Stimulated activated CD8-positive, alpha-beta memory T cell treated with anti-CD3 and anti-CD28 coated beads, Interleukin-15, amount 100 ng/mL, for 24 hours (primary cell): ENCODE measurements around the gene RTN1.

Experiments
- DNase-seq: peaks from one replicate; pipeline ENCODE4 v3.0.0-alpha.2; 2020; ENCODE audit warnings: low read depth

The RTN1 gene, protein sequence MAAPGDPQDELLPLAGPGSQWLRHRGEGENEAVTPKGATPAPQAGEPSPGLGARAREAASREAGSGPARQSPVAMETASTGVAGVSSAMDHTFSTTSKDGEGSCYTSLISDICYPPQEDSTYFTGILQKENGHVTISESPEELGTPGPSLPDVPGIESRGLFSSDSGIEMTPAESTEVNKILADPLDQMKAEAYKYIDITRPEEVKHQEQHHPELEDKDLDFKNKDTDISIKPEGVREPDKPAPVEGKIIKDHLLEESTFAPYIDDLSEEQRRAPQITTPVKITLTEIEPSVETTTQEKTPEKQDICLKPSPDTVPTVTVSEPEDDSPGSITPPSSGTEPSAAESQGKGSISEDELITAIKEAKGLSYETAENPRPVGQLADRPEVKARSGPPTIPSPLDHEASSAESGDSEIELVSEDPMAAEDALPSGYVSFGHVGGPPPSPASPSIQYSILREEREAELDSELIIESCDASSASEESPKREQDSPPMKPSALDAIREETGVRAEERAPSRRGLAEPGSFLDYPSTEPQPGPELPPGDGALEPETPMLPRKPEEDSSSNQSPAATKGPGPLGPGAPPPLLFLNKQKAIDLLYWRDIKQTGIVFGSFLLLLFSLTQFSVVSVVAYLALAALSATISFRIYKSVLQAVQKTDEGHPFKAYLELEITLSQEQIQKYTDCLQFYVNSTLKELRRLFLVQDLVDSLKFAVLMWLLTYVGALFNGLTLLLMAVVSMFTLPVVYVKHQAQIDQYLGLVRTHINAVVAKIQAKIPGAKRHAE

DNA sequence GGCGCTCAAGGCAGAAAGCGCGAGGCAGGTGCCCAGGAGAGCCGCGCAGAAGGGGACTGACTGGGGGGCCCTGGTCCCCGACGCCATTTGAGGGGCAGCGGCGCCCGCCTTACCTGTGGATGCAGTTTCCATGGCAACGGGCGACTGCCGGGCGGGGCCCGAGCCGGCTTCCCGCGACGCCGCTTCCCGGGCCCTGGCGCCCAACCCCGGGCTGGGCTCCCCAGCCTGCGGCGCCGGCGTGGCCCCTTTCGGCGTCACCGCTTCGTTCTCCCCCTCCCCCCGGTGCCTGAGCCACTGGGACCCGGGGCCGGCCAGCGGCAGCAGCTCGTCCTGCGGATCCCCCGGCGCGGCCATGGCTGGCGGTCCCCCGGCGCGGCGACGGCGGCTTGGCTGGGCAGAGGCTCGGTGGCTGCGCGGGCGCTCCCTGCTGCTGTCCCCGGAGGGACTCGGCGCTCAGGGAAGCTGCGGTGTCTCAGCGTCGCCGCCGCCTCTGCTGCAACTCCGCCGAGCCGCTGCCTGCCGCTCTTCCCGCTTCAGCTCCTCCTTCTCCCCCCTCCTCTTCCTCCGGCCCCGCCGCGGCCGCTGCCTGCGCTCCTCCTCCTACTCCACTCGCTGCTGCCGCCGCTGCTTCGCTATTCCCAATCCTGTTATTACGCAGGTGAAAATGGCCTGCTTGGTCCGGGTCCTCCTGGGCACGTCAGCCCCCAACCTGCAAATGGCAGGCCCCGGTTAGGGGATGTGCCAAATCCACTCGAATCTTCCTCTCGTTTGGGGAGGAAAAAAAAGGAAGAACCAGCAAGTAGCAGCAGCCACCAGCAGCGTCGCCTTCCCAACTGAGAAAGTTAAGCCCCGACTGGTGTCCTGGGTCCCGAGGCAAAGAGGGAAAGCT lies at the start of gene RTN1:
RTN1 (minus strand) TSS at position 500 of the 889 bp plus-strand sequence; CDS start at position 354, 146 bp downstream.
- DNase-seq: no peak

DNA sequence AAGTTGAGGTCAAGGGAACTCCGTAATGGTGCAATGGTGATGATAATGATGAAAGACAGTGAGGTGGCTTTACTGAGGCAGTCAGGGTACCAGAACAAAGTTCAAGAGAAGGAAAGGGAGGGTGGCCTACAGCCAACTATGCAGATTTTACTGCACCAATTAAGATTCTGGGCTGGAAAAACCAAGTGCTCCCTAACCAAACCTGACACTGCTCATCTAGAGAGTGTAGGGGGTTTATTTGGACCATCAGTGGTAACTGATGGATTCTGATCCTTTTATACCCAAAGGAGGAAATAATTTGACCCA lies 49.8 kb upstream of the RTN1 start:
- no peak for DNase-seq

DNA sequence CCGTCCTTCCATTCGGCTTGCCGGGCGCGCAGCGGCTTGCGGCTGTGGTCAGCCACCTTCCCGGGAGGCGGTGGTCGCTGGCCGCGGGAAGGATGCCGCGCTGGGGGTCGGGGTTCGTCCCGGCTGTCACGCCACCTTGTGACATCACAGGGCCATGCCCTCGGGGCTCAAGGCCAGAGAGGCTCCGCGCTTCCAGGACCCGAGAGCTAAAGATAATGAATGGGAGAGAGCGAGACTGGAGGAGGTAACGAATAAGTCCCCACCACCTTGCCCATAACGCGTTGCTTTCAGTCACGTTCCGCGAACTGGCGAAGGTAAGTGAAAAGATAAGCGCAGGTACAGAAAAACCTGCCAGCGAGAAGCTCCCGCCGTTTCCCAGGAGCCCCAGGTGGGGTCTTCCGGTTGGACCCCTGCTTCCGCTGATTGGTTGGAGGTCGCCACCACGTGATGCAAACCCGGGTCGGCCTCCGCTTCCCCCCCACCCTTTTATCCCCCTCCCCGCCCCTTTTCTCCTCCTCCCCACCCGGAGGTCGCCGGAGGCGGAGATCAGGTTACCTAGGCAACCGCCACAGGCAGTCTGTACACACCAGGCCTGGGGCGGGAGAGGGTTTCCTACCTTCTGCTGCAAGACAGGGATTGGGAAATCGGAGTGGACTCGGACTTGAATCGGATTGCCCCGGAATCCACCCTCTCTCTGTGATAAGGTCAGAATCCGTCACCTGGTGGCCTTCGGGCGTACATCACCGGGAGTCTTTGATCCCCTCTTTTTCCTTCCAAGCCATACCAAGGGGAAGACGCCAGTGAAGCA lies 49.2 kb upstream of the RTN1 start, which contains the start of gene LRRC9:
LRRC9 (plus strand) TSS at position 575 of the 808 bp plus-strand sequence.
- DNase-seq: no peak

DNA sequence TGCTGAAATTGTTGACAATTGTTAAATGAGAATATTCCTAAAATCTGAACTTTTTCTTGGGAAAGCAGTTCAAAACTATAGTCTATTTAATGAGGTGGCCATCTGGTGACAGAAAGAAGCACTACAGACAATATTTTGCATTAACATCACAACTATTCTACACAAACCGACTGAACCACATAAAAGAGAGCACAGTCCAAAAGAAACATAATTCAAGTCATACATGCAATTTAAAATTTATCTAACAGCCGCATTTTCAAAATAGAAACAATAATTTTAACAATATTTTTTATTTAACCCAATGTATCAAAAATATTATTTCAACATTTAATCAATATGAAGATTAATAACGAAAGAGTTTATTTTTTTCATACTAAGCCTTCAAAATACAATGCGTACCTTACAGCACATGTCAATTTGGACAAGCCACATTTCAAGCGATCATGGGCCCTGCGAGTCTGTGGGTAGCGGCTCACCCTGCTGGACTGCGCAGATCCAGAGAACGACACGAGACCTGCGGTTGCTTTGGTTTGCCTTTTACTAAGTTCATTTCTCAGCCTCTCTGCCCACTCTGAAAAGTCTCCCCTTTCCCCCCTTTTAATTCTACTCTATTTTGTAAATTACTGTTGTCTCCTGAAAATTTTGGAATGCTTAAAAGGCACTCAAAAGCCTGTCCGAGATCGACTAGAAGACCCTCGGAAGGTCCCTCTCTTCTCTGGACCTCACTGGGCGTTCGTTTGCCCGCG lies 48.4 kb upstream of the RTN1 start:
- DNase-seq: no peak

DNA sequence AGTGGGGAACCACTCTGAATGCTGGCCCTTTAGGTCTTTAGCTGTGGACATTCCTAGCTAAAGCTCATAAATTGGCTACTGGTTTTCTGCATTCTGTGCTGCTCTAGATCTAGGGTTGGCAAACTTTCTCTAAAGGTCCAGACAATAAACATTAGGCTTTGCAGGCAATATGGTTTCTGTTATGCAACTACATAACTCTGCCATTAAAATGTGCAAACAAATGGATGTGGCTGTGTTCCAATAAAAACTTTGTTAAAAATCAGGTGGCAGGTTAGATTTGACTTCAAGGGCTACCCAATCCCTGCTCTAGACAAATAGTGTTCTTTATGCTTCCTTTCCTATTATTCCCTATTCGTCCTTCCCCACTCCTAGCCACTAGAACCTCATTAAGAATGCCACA lies 42.6 kb upstream of the RTN1 start:
- DNase-seq: no peak

DNA sequence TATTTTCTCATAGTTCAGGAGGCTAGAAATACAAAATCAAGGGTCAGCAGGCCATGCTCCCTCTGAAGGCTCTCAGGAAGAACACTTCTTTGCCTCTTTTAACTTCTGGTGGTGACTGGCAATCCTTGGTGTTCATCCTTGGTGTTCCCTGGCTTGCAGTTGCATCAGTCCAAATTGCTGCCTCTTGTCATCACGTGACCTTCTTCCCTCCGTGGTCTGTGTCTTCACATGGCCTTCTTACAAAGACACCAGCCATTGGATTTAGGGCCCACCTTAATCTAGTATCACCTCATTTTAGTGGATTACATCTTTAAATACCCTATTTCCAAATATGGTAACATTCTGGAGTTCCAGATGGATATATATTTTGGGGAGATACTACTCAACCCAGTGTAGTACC lies 41.9 kb upstream of the RTN1 start:
- DNase-seq: no peak

DNA sequence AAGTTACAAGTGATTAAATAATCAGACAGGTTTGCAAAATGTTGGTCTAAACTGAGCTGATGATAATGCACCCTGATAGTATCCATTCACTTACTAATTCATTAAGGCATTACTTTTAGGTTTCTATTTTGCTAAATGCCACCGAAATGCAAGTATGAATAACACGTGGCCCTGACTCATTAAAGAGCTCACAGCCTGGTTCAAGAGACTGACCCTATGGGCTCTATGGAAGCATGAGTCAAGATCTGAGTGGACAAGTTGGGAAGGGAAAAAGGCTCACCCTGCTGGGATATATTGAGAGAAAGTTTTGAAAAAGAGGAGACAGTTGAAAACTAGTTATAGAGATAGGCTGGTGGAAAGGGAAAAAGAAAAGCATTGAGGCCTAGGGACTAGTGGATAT lies 34.6 kb upstream of the RTN1 start:
- DNase-seq: no peak

DNA sequence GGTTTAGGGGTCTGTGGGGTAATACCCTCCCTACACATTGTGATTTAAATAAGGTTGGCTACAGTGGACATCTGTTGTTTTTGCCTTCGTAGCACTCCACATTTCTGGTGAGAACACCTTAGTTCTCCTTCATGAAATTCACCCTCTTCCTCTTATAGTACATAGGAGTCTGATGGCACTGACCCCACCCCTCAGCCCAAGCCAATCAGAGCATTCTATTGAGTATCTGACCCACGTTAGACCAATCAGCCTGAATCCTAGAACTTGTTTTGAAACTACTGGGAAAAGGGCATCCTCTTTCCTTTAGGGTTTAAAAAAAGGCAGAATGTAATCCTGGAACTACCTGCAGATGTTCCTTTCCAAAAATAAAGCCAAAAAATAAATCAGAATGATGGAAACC lies 33.6 kb upstream of the RTN1 start:
- DNase-seq: no peak

DNA sequence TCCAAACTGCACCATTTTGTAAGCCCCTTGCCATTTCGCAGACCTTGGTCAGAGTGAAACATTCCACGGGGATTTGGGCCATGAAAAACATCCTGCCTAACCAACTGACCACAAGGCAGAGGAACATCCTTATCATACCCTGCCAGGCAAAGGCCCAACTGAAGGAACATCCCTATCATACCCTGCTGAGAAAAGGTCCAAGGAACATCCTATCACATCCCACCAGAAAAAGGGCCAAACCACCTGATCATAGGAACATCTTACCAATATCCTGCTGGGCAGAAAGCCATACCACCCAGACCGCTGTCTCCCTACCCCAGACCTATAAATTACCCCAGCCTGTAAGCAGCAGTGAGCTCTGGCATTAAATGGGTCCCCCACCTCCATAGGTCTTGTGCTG lies 30.0 kb upstream of the RTN1 start:
- no peak for DNase-seq

DNA sequence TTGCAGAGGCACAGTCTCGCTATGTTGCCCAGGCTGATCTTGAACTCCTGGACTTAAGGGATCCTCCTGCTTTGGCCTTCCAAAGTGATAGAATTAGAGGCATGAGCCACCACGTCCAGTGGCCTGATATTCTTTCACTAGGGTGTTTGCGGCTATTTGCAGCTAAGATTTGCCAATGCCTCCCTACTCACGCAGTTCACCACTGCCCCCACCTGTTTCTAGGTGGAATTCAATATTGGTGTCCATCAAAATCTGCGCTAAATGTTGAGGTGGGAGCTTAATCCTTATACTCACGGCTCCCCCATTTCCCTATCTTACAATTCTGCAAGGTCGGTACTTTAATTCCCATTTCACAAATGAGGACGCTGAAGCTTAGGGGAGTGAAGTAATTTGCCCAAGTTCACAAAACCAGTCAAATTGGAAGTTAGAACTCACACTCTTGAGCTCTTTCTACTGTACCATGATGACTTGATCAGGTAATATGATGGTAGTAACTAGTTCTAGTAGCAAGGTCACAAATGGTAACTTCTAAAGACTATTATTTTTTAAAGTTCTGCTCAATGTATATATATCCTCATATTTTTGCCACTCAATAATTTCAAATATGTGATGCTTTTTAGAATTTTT lies 27.3 kb upstream of the RTN1 start:
- DNase-seq: no peak

DNA sequence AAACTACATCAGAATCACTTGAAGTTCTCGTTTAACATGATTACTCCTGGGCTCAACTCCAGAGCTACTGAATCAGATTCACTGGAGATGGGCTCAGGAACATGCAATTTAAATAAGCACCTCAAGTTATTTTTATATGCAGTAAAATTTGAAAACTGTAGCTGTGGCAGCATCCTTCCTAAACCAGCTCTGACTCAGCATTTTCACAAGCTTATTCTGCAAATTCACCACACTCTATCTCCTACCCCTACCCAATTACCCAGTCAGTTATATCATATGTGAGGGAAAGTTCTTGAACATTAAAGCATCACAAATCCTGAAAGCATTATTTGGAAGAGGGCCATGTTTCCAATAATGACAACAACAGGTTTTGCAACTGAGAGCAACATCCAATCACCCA lies 25.1 kb upstream of the RTN1 start:
- no peak for DNase-seq

DNA sequence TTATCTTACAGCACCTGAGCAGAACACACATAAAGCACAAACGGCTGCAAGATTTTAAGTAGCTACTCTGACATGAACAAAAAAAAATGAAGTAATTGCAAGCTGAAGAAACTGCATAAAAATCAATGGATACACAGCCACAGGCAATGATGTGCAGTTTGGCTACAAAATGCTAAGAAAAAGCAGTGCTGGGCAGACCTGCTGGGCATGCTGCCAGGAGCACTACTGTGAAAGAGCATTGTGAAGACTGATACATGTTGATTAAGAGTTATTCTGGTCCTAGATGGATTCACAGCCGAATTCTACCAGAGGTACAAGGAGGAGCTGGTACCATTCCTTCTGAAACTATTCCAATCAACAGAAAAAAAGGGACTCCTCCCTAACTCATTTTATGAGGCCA lies 20.1 kb upstream of the RTN1 start:
- DNase-seq: no peak

DNA sequence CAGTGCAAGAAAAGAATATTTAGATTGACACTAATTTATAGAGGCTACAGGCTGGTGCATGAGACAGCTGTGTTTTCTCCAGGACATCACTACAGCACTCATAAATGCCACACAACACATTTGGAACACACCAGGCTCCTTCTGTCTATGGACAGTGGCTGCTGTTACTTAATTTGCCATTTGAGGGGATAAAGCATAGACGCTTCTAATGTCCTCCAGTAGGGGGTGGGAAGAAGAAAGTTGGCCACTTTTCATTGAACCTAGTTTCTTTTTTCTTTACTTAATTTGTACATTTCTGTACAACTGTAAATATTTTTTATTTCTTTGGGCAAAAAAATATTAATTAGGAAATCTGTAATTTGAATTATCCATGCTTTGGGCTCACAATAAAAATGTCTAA lies 12.4 kb upstream of the RTN1 start:
- DNase-seq: no peak

DNA sequence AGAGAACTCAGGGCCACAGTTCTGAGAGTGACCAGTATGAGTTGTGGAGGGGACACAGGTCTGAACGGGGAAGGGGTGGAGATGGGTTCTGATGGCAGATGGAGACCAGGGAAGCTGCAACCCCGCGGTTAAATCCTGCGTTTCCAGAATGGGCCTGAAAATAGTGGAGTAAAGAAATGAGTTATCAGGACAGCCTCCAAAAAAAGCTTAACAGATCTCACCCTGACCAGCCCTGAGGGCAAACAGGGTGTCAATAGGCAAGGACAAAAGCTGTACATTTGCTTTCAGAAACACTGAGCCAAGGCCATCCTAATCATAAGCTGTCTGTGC lies 555 bp upstream of the RTN1 start:
- DNase-seq: no peak

DNA sequence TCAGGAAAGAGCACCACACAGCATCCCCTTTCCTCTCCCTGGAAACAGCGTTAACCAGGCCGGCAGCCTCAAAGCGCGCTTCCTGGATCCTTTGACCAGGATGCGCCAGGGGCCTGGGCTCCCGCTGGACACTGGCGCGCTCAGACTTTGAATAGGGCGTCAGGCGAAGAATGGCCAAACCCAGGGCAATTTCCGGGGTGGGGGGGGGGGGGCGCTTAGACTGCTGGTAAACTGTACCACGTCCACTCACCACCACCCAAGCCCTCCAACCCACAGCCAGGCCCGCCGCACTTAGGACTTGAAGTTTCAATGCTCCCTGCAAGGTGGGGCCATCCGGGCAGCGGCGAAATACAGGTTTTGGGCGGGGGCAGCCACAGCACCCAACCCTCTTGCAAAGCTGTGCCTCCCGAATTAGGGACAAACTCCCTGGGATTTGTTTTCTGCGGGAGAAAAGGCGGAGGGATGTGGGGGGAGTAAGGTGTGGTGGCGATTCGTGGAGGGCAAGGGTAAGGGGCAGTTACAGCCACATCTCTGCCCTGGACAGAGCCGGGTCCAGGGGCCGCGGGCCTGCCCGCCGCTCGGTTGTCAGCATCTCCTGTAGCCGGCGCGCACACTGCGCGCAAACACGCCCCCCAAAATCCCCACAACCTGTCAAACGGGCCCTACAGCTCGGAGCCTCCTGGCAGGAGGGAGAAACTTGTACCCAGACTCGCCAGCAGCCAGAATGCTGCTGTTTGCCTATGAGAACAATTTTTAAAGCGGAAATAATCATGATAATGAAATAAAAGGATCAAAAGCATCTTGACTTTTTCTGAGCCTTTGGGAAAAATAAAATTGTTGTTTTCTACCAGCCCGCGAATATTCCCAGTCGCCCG lies 958 bp downstream of the RTN1 start:
- no peak for DNase-seq

DNA sequence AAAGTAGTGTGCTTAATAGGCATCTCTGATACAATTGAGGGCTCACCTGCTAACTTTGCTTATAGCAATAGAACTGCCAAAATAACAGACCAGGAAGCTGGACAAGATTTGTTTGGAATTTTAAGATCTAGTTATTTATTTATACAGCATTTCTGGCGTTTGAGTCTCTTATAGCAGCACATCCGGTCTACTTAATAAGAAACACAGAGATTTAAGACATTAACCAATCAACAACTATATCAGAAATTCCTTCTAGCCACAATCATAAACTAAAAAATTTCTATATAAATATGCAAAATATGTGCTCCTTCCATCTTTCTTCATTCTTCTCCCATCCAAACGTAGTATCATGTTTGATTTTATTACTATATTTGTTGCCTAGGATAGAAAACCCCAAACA lies 2.6 kb downstream of the RTN1 start:
- DNase-seq: no peak

DNA sequence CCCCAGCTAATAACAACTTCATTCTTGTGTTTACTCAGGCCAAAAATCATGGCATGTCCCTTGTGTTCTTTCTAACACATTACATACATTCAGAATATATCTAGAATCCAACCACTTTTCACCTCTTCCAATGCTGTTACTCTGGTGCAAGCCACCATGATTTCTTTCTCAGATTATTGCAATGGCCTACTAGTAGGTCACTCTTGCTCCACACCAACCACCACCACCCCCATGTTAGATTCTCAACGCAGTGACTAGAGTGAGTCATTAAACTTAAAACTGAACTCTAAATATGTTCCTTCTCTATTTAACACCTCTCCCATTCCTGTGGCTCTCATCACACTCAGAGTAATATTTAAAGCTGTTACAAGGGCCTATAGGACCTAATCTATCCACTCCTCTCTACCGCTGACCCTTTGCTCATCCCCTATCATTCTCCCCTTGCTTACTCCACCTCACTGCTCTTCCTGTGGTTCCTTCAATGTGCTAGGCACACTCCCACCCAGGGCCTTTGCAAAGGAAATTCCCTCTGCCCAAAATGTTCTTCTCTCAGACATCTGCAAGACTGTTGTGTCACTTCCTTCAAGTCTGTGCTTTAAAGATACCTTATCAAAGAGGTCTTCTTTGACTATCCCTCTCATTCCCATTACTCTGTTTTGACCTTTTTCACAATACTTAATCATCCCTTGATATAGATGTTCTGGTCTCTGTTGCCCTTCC lies 6.6 kb downstream of the RTN1 start:
- DNase-seq: no peak

DNA sequence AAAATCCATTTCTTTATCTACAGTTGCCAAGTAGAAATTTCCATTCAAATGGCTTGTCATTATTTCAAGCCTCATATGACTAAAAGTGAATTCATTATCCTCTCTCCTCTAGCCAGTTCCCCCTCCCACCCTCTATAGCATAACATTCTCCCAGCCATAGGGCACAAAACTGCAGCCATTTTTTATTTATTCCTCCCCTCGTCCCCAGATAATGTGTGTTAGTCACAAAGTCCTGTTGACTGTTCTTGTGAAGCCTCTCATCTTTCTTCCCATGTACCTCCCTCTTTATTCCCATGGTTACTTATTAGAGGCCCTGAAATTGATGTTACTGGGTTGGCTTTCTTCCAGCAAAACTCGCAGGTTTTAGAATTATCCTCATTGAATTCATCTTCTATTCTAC lies 13.2 kb downstream of the RTN1 start:
- DNase-seq: no peak

DNA sequence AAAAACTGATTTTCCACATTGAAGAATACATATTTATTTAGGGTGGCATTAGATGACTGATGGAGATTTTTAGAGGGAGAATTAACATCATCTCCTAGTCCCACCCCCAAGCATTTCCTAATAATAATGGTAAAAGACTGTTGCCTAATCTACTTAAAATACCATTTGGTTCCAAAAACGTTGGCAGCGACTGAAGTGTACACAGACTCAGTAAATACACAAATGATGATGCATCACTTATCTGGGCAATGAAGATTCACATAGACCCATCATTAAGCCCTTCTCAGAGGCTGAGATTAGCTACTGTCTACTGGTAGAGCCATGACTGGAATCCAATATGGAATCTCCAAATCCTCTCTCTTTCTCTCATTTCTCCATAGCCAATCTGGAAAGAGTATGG lies 18.2 kb downstream of the RTN1 start:
- no peak for DNase-seq
